ENCODE data around the gene NOL8. TPM values are rescaled to one million over a fixed set of nuclear protein-coding genes. Genes with fewer than 3 reads are reported as not detected.

NOL8 gene
- total RNA-seq, 1 experiment from 2014 or later, result 30.6 TPM

DNA sequence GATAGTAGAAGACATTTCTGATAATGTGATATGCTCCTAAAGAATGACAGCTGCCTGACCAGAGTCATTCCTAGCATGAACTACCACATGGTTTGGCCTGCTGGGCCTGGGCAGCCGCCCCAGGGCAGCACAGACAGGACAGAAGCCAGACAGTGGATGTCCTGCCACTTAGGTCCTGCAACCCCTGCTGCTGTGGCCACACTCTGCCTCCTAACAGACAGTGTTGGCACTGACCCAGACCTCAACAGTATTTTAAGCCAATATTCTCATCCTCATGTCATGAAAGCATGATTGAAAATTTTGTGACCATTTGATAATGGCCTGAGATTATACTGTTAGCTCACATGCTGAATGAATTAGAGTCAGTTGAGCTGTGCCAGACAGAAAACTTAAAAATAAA, 16.4 kb upstream of the NOL8 start:
- intact Hi-C loops (cut with micrococcal nuclease; ENCODE audit: unreplicated experiment), result no loop called here
- Histone ChIP-seq H3K4me3 (ENCODE audit: low read depth in 2 of 2, low read length in 2 of 2) (no peak overlapping the region), H3K4me1 (ENCODE audit: control insufficient read depth, insufficient read depth, low read length) (no peaks in the 10 kb centered on the region), H3K27ac (ENCODE audit: low read length) (no peak overlapping the region), H3K36me3 (ENCODE audit: control insufficient read depth, insufficient read depth, low read length) (no peaks in the 10 kb centered on the region), H3K27me3 (ENCODE audit: control insufficient read depth, insufficient read depth, low read length) (no peaks in the 10 kb centered on the region), H3K9me3 (ENCODE audit: control insufficient read depth, insufficient read depth, low read depth, low read length) (no peaks in the 10 kb centered on the region; the same call in 1 of the 2 replicates)
- DNase-seq (ENCODE audit: low read depth, low spot score) (no peak), ATAC-seq (no peak)
- TF ChIP-seq, protein P1, sequence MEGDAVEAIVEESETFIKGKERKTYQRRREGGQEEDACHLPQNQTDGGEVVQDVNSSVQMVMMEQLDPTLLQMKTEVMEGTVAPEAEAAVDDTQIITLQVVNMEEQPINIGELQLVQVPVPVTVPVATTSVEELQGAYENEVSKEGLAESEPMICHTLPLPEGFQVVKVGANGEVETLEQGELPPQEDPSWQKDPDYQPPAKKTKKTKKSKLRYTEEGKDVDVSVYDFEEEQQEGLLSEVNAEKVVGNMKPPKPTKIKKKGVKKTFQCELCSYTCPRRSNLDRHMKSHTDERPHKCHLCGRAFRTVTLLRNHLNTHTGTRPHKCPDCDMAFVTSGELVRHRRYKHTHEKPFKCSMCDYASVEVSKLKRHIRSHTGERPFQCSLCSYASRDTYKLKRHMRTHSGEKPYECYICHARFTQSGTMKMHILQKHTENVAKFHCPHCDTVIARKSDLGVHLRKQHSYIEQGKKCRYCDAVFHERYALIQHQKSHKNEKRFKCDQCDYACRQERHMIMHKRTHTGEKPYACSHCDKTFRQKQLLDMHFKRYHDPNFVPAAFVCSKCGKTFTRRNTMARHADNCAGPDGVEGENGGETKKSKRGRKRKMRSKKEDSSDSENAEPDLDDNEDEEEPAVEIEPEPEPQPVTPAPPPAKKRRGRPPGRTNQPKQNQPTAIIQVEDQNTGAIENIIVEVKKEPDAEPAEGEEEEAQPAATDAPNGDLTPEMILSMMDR (IDR thresholded peaks at IDR 0.05), result no peak
- TF ChIP-seq POLR2AphosphoS5 (IDR thresholded peaks at IDR 0.05; ENCODE audit: low read depth, low read length), result no peak
- TF ChIP-seq TCF7L2 (IDR thresholded peaks at IDR 0.05; ENCODE audit: low read depth, low read length), result no peak
- TF ChIP-seq, protein P2, sequence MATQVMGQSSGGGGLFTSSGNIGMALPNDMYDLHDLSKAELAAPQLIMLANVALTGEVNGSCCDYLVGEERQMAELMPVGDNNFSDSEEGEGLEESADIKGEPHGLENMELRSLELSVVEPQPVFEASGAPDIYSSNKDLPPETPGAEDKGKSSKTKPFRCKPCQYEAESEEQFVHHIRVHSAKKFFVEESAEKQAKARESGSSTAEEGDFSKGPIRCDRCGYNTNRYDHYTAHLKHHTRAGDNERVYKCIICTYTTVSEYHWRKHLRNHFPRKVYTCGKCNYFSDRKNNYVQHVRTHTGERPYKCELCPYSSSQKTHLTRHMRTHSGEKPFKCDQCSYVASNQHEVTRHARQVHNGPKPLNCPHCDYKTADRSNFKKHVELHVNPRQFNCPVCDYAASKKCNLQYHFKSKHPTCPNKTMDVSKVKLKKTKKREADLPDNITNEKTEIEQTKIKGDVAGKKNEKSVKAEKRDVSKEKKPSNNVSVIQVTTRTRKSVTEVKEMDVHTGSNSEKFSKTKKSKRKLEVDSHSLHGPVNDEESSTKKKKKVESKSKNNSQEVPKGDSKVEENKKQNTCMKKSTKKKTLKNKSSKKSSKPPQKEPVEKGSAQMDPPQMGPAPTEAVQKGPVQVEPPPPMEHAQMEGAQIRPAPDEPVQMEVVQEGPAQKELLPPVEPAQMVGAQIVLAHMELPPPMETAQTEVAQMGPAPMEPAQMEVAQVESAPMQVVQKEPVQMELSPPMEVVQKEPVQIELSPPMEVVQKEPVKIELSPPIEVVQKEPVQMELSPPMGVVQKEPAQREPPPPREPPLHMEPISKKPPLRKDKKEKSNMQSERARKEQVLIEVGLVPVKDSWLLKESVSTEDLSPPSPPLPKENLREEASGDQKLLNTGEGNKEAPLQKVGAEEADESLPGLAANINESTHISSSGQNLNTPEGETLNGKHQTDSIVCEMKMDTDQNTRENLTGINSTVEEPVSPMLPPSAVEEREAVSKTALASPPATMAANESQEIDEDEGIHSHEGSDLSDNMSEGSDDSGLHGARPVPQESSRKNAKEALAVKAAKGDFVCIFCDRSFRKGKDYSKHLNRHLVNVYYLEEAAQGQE (IDR thresholded peaks at IDR 0.05; ENCODE audit: insufficient read depth in 1 of 2, low read depth in 2 of 2, low read length in 1 of 2), result no peak
- no peak for TF ChIP-seq SIN3A (IDR thresholded peaks at IDR 0.05; ENCODE audit: borderline replicate concordance, insufficient read depth, low read depth, low read length)
- ChIA-PET POLR2A (no interaction called here), CTCF (no interaction called here)
- BruUV-seq (replicated peaks), result no TSS peak
- in situ Hi-C loops (cut with HindIII; ENCODE audit: low pct_unique_long_range_greater_than_20kb, low sequenced_read_pairs), result no loop called here

DNA sequence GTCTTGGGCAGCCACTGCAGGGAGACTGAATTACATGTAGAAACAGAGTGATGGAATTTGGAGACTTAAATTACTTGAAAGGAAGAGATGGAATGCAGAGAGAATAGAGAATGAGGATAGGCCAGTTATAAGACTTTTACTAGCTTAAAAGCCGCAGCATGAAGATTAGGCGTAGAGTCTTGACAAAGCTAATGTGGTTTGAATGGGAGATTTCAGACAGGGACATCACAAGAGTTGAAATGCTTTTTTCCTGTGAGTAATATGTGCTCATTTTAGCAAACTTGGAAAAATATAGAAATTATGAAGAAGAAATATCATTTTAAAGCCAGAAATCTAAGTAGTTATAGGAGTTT, 8.1 kb upstream of the NOL8 start:
- ATAC-seq, result no peak
- TF ChIP-seq POLR2AphosphoS5 (IDR thresholded peaks at IDR 0.05; ENCODE audit: low read depth, low read length) (no peak), TCF7L2 (IDR thresholded peaks at IDR 0.05; ENCODE audit: low read depth, low read length) (no peak), SIN3A (IDR thresholded peaks at IDR 0.05; ENCODE audit: borderline replicate concordance, insufficient read depth, low read depth, low read length) (no peak)
- TF ChIP-seq, protein P2 (IDR thresholded peaks at IDR 0.05; ENCODE audit: insufficient read depth in 1 of 2, low read depth in 2 of 2, low read length in 1 of 2), result no peak
- TF ChIP-seq, protein P1 (IDR thresholded peaks at IDR 0.05), result no peak
- H3K9me3 ChIP-seq (ENCODE audit: control insufficient read depth, insufficient read depth, low read depth, low read length), result no peaks in the 10 kb centered on the region
- ChIA-PET CTCF (no interaction called here), POLR2A (interaction anchor here (0.5 kb wide), 1 partner anchor 10 kb away, joined by 3 read pairs; no protein-coding TSS in a partner anchor)
- no peak overlapping the region for H3K27ac ChIP-seq (ENCODE audit: low read length)
- H3K4me1 ChIP-seq (ENCODE audit: control insufficient read depth, insufficient read depth, low read length), result no peaks in the 10 kb centered on the region
- intact Hi-C loops (cut with micrococcal nuclease; ENCODE audit: unreplicated experiment) (no loop called here), in situ Hi-C loops (cut with HindIII; ENCODE audit: low pct_unique_long_range_greater_than_20kb, low sequenced_read_pairs) (no loop called here)
- no peaks in the 10 kb centered on the region for H3K27me3 ChIP-seq (ENCODE audit: control insufficient read depth, insufficient read depth, low read length)
- H3K36me3 ChIP-seq (ENCODE audit: control insufficient read depth, insufficient read depth, low read length), result no peaks in the 10 kb centered on the region
- no peak overlapping the region for H3K4me3 ChIP-seq (ENCODE audit: low read depth in 2 of 2, low read length in 2 of 2)
- no TSS peak for BruUV-seq (replicated peaks)
- DNase-seq (ENCODE audit: low read depth, low spot score), result no peak

Measured in Panc1 (cell line).